PC-3 (cell line): ENCODE data around the gene EPB41L4A.

Source experiments
- CTCF ChIP-seq: fragments of 300-600 bp; sonication (generic); conservative IDR thresholded peaks from 2 replicates; pipeline ENCODE4 v1.5.1; 2017; ENCODE audit warnings: antibody characterized with exemption, low read depth, mild to moderate bottlenecking, low read length
- EZH2 ChIP-seq: fragments of 300-600 bp; sonication (generic); IDR thresholded peaks from one replicate; pipeline ENCODE4 v1.6.1; 2017; ENCODE audit warnings: antibody characterized with exemption, mild to moderate bottlenecking, low read length; ENCODE audit not compliant: unreplicated experiment

GRCh38 chr5:112294126-112294525 is 125.0 kb downstream of the EPB41L4A start:
- TF ChIP-seq CTCF (no peak), EZH2 (no peak)
